ENCODE measurements around the gene THRB. TPM values are rescaled to one million over a fixed set of nuclear protein-coding genes. Genes with fewer than 3 reads are reported as not detected.

THRB gene
- total and polyA plus RNA-seq, 9 of the 15 experiments (the other 6 are each of a cell fraction or from before 2014, with no cell fraction given), result 1.7 to 14.9 (median 6.9) TPM

- Histone ChIP-seq H3K9ac (ENCODE audit: insufficient read depth in 1 of 2, low read depth in 2 of 2, low read length in 2 of 2) (no peak overlapping the region), H3K79me2 (ENCODE audit: control insufficient read depth, insufficient read depth, low read length) (no peaks in the 10 kb centered on the region), H3K9me1 (ENCODE audit: control insufficient read depth, insufficient read depth, low read length) (no peaks in the 10 kb centered on the region), H3K36me3 (ENCODE audit: control insufficient read depth, insufficient read depth, low read length) (no peaks in the 10 kb centered on the region), H2AFZ (ENCODE audit: low read depth, low read length) (no peak overlapping the region), H3K27me3 (ENCODE audit: control insufficient read depth in 2 of 2, insufficient read depth in 2 of 2, low read length in 2 of 2) (no peaks in the 10 kb centered on the region), H3K4me2 (ENCODE audit: insufficient read depth, low read length) (no peak overlapping the region), H3K4me1 (replicated peaks in 1 of 2; ENCODE audit: control insufficient read depth in 2 of 2, insufficient read depth in 2 of 2, low read length in 2 of 2) (no peaks in the 10 kb centered on the region), H3K4me3 (no peak overlapping the region), H4K20me1 (replicated peaks; ENCODE audit: control insufficient read depth, insufficient read depth, low read length) (no peaks in the 10 kb centered on the region), H3K9me3 (replicated peaks; ENCODE audit: control insufficient read depth, insufficient read depth, low read depth, low read length) (no peaks in the 10 kb centered on the region), H3K27ac (ENCODE audit: extremely low read depth, low read depth, low read length) (no peak overlapping the region)
- ChIA-PET POLR2A (interaction anchor here (0.7 to 1.4 kb wide), 3 partner anchors 285 to 410 kb away, joined by 3 read pairs; partner anchors contain the start of genes NKIRAS1 and RPL15), CTCF (ENCODE audit: low intra/inter-chr PET ratio) (no interaction called here)
- BruUV-seq (replicated peaks), result no TSS peak
- DNase-seq (ENCODE audit: extremely low read depth in 1 of 4, low spot score in 3 of 4) (no peak), FAIRE-seq (no peak), ATAC-seq (no peak)
- WGBS (ENCODE audit: insufficient coverage, low coverage, missing lambda C conversion rate), result 5% methylated on average over 2 of the region's 2 CpGs
- TF ChIP-seq GTF2E2 (tag; IDR thresholded peaks at IDR 0.05) (no peak), EZH2 (IDR thresholded peaks at IDR 0.05; ENCODE audit: borderline replicate concordance, low read depth, low read length) (no peak), SMARCE1 (IDR thresholded peaks at IDR 0.05) (no peak), HDAC3 (IDR thresholded peaks at IDR 0.05; ENCODE audit: borderline replicate concordance, partially characterized antibody) (no peak), BCL6 (CRISPR knock-in tag; IDR thresholded peaks at IDR 0.05) (no peak), FOXP4 (CRISPR knock-in tag; IDR thresholded peaks at IDR 0.05; ENCODE audit: borderline replicate concordance) (no peak), HINFP (tag; conservative IDR thresholded peaks at IDR 0.05; ENCODE audit: low read depth) (no peak), STAT5A (IDR thresholded peaks at IDR 0.05; ENCODE audit: borderline replicate concordance, low read length) (no peak), ETV5 (CRISPR knock-in tag; IDR thresholded peaks at IDR 0.05; ENCODE audit: low read depth) (no peak), TAF15 (IDR thresholded peaks at IDR 0.05; ENCODE audit: low read depth, low read length) (no peak), SP1 (CRISPR knock-in tag; IDR thresholded peaks at IDR 0.05) (no peak), RBFOX2 (IDR thresholded peaks at IDR 0.05; ENCODE audit: low read depth, low read length) (no peak), ZNF280A (IDR thresholded peaks at IDR 0.05; ENCODE audit: low read depth, partially characterized antibody) (no peak), MITF (IDR thresholded peaks at IDR 0.05) (no peak)
- in situ Hi-C loops (cut with MboI) (no loop called here), intact Hi-C loops (cut with micrococcal nuclease) (no loop called here)
Measured at GRCh38 chr3:24202071-24202470, 292.6 kb downstream of the THRB start.

Data from K562 (cell line).